ENCODE measurements around the gene PFKM.

Gene PFKM

DNA sequence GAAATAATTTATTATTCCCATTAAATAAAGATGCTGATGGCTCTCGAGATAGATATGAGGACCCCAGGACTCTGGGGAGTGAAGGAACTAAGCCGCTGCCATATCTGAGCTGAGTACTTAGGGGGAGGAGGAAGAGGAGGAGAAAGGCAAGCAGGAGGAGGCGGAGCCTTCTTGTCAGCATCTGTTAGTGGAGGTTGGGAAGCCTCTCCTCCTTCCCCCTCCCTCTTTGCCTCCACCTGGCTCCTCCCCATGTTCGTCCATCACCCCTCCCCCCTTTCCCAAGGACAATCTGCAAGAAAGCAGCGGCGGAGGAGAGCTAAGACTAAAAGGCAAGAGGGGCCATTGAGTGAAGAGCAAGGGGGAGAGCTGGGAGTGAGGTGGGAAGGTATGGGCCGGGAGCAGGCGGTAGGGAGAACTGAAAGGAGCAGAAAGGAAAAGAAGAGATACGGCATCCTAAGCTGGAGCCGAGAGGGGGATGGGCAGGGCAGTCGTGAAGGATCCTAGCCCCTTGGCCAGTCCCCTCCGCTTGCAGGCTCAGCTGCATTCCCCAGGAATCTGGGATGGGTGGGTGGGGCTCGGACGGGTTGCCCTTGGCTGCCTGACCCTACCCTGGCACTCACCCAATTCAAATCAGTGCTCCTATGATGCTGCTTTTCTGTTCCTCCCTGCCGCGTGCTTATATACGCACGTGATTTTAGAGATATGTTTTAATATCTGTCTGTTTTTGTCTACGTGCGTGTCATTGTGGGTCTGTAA, at the start of gene PFKM:
Gene PFKM, plus strand, starts transcription at position 287 of the 756 bp plus-strand sequence. CDS start 3,411 bp downstream, outside the sequence.
- no peak for TF ChIP-seq CTCF (conservative IDR thresholded peaks at IDR 0.05; ENCODE audit: low read length)
- peak within 1 kb of the TSS; percentile 95 for H3K4me3 ChIP-seq (ENCODE audit: low read length)
- DNase-seq (ENCODE audit: low read depth) = peak; percentile 87

DNA sequence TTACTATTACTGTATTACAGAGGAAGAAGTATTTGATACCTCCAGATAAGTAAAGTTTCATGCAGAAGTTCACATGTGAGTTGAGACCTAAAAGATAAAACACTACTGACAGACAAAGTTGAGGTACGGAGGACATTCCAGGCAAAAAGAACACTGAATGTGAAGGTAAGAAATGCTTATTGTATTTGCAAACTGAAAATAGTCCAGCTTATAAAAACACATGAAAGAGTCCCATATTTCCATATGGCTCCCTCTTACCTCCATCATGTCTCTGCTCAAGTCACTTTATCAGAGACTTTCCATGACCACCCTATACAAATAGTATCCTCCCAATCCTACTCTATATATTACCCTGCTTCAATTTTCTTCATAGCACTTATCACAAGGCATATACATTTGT, 49.1 kb upstream of the PFKM start:
- no peak overlapping the region for H3K4me3 ChIP-seq (ENCODE audit: low read length)
- no peak for TF ChIP-seq CTCF (conservative IDR thresholded peaks at IDR 0.05; ENCODE audit: low read length)
- DNase-seq (ENCODE audit: low read depth) = no peak

DNA sequence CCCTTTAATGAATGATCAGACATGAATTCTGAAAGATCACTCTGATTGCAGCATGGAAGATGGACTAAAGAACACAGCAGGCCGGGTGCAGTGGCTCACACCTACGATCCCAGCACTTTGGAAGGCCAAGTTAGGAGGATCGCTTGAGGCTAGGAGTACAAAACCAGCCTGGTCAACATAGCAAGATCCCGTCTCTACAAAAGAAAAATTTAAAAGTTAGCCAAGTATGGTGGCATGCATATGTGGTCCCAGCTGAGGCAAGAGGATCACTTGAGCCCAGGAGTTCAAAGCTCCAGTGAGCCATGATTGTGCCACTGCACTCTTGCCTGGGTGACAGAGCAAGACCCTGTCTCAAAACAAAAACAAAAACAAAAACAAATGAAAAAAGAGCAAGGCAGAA, 48.4 kb upstream of the PFKM start:
- no peak for TF ChIP-seq CTCF (conservative IDR thresholded peaks at IDR 0.05; ENCODE audit: low read length)
- no peak for DNase-seq (ENCODE audit: low read depth)

DNA sequence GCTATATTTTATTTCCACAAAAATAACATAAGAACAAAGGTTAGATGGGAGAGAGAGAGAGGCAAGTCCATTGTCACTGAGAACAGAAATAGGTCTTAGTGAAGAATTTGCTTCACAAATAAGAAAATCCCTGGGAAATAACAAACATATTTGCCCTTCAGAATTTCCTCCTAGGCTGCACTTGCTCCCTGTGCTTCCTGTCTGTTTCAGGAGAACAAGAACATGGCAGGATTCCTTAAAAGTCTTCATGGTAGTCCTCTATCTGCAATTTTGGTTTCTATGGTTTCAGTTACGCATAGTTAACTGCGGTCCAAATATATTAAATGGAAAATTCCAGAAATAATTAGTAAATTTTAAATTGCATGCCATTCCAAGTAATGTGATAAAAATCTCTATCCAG, 47.4 kb upstream of the PFKM start:
- no peak for TF ChIP-seq CTCF (conservative IDR thresholded peaks at IDR 0.05; ENCODE audit: low read length)
- no peak overlapping the region for H3K4me3 ChIP-seq (ENCODE audit: low read length)
- no peak for DNase-seq (ENCODE audit: low read depth)

More for the DNA sequence above, 48.4 kb upstream of the PFKM start:
- no peak overlapping the region for H3K4me3 ChIP-seq (ENCODE audit: low read length)

GRCh38 chr12:48072266-48072665, 46.9 kb upstream of the PFKM start:
- no peak for TF ChIP-seq CTCF (conservative IDR thresholded peaks at IDR 0.05; ENCODE audit: low read length)
- DNase-seq (ENCODE audit: low read depth) = no peak

GRCh38 chr12:48074266-48074665, 44.9 kb upstream of the PFKM start:
- no peak for TF ChIP-seq CTCF (conservative IDR thresholded peaks at IDR 0.05; ENCODE audit: low read length)
- peak; percentile 6 for DNase-seq (ENCODE audit: low read depth)
- no peak overlapping the region for H3K4me3 ChIP-seq (ENCODE audit: low read length)

More at GRCh38 chr12:48072266-48072665, 46.9 kb upstream of the PFKM start:
- H3K4me3 ChIP-seq (ENCODE audit: low read length) = no peak overlapping the region

DNA sequence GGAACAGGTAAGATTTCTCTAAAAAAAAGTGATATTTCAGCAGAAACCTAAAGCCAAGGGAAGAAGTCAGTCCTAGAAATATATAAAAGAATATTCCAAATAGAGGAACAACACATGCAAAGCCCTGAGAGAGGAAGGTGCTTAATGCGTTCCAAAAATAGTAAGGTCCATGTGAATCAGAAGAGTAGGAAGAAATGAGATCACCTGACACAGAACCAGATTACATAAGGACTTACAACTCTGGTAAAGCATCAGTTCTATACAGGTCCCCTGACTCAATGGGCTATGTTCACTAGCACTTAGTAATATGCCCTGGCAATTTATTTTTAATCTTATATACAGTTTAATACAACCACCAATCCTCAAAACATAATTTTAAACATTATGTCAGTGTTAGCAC, 43.3 kb upstream of the PFKM start:
- TF ChIP-seq CTCF (conservative IDR thresholded peaks at IDR 0.05; ENCODE audit: low read length) = no peak

More for the DNA sequence above, 43.3 kb upstream of the PFKM start:
- H3K4me3 ChIP-seq (ENCODE audit: low read length) = no peak overlapping the region
- DNase-seq (ENCODE audit: low read depth) = no peak
